Astrocyte (in vitro differentiated cells and primary cell): Measurements from ENCODE around the gene MAPKAPK3. TPM values are rescaled to one million over a fixed set of nuclear protein-coding genes. Genes with fewer than 3 reads are reported as not detected.

Experiments used
- DNase-seq: peaks from one replicate; pipeline ENCODE4 v3.0.0-alpha.2; 2010; ENCODE audit warnings: low read depth
- FAIRE-seq: peaks from 2 replicates; lab custom pipeline; 2011; peaks lifted over from hg19 to GRCh38; lab: Jason Lieb, UNC
- H2AFZ ChIP-seq: 2 replicates; pipeline ENCODE4 v1.6.0; 2012; ENCODE audit warnings: low read depth, low read length, inconsistent platforms
- H3K27ac ChIP-seq: 2 replicates; pipeline ENCODE4 v1.5.1; 2011; ENCODE audit warnings: low read depth, low read length, inconsistent platforms
- H3K27me3 ChIP-seq: 2 replicates; pipeline ENCODE4 v1.6.0; 2011; ENCODE audit warnings: low read length, inconsistent platforms; ENCODE audit not compliant: insufficient read depth
- H3K36me3 ChIP-seq: 2 replicates; pipeline ENCODE4 v1.5.1; 2011; ENCODE audit warnings: low read length, inconsistent platforms; ENCODE audit not compliant: insufficient read depth
- H3K4me1 ChIP-seq: 2 replicates; pipeline ENCODE4 v1.5.1; 2011; ENCODE audit warnings: low read length, inconsistent platforms; ENCODE audit not compliant: insufficient read depth
- H3K4me2 ChIP-seq: 2 replicates; pipeline ENCODE4 v1.6.0; 2012; ENCODE audit warnings: low read length, inconsistent platforms
- H3K4me3 ChIP-seq: 2 replicates; pipeline ENCODE4 v1.5.1; 2011; ENCODE audit warnings: low read depth, mild to moderate bottlenecking, low read length, inconsistent platforms; ENCODE audit not compliant: insufficient read depth
- H3K79me2 ChIP-seq: 2 replicates; pipeline ENCODE4 v1.6.0; 2012; ENCODE audit warnings: mild to moderate bottlenecking, low read length, inconsistent platforms; ENCODE audit not compliant: insufficient read depth
- H3K9ac ChIP-seq: 2 replicates; pipeline ENCODE4 v1.6.0; 2012; ENCODE audit warnings: mild to moderate bottlenecking, low read length, inconsistent platforms
- H3K9me3 ChIP-seq: 2 replicates; pipeline ENCODE4 v1.5.1; 2012; ENCODE audit warnings: low read depth, mild to moderate bottlenecking, low read length, inconsistent platforms; ENCODE audit not compliant: insufficient read depth
- H4K20me1 ChIP-seq: 2 replicates; pipeline ENCODE4 v1.6.0; 2012; ENCODE audit warnings: low read length, inconsistent platforms; ENCODE audit not compliant: insufficient read depth
- H3K27ac Mint-ChIP-seq: one replicate; pipeline ENCODE4 v1.8.0; 2021; ENCODE audit warnings: mild to moderate bottlenecking, mixed read lengths; ENCODE audit not compliant: unreplicated experiment
- H3K27me3 Mint-ChIP-seq: one replicate; pipeline ENCODE4 v1.8.0; 2021; ENCODE audit warnings: low read depth, mixed read lengths; ENCODE audit not compliant: unreplicated experiment
- H3K36me3 Mint-ChIP-seq: one replicate; pipeline ENCODE4 v1.8.0; 2021; ENCODE audit warnings: low read depth, mixed read lengths; ENCODE audit not compliant: unreplicated experiment
- H3K4me1 Mint-ChIP-seq: one replicate; pipeline ENCODE4 v1.8.0; 2021; ENCODE audit warnings: low read depth, mixed read lengths; ENCODE audit not compliant: unreplicated experiment
- H3K4me3 Mint-ChIP-seq: one replicate; pipeline ENCODE4 v1.8.0; 2021; ENCODE audit warnings: mild to moderate bottlenecking, moderate library complexity, mixed read lengths; ENCODE audit not compliant: unreplicated experiment
- H3K9me3 Mint-ChIP-seq: one replicate; pipeline ENCODE4 v1.8.0; 2021; ENCODE audit warnings: mild to moderate bottlenecking, mixed read lengths; ENCODE audit not compliant: unreplicated experiment
- CTCF ChIP-seq: IDR thresholded peaks from 2 replicates; pipeline ENCODE4 v1.5.1; 2011; ENCODE audit warnings: low read depth, mild to moderate bottlenecking, inconsistent platforms, low read length, moderate library complexity; ENCODE audit not compliant: insufficient read depth
- EZH2 ChIP-seq: IDR thresholded peaks from 2 replicates; pipeline ENCODE4 v1.6.1; 2012; ENCODE audit warnings: mild to moderate bottlenecking, low read length, inconsistent platforms; ENCODE audit not compliant: insufficient read depth
- total RNA-seq: library from RNA; stranded (reverse); gene quantifications from 2 replicates; pipeline ENCODE4 v1.2.1, GENCODE V29; 2021

MAPKAPK3 gene
- total RNA-seq, 1 donor from 2014 or later, result 23.4 TPM

- TF ChIP-seq EZH2, result no peak
- TF ChIP-seq CTCF, result no peak
- Mint-ChIP-seq H3K27ac (no peak overlapping the region), H3K4me1 (peaks cover 23% of the 10 kb centered on the region), H3K36me3 (peaks cover 11% of the 10 kb centered on the region), H3K27me3 (no peaks in the 10 kb centered on the region), H3K9me3 (no peaks in the 10 kb centered on the region), H3K4me3 (no peak overlapping the region)
- Histone ChIP-seq H3K27ac (no peak overlapping the region), H3K9ac (no peak overlapping the region), H3K4me1 (peaks cover 28% of the 10 kb centered on the region), H4K20me1 (peaks cover 17% of the 10 kb centered on the region), H3K36me3 (no peaks in the 10 kb centered on the region), H2AFZ (no peak overlapping the region), H3K9me3 (no peaks in the 10 kb centered on the region), H3K4me2 (no peak overlapping the region), H3K27me3 (no peaks in the 10 kb centered on the region), H3K79me2 (peaks cover 6% of the 10 kb centered on the region), H3K4me3 (no peak overlapping the region)
- FAIRE-seq (no peak), DNase-seq (no peak)
Measured at GRCh38 chr3:50625231-50626182, 8.6 kb downstream of the MAPKAPK3 start.

- H2AFZ ChIP-seq, result no peak overlapping the region
- Mint-ChIP-seq H3K27me3 (no peaks in the 10 kb centered on the region), H3K4me1 (peaks cover 25% of the 10 kb centered on the region), H3K9me3 (no peaks in the 10 kb centered on the region), H3K36me3 (peaks cover 8% of the 10 kb centered on the region), H3K27ac (no peak overlapping the region), H3K4me3 (no peak overlapping the region)
- no peaks in the 10 kb centered on the region for H3K36me3 ChIP-seq
- DNase-seq (no peak), FAIRE-seq (no peak)
- TF ChIP-seq EZH2, result no peak
- TF ChIP-seq CTCF, result no peak
- peaks cover 6% of the 10 kb centered on the region for H3K79me2 ChIP-seq
- no peak overlapping the region for H3K4me2 ChIP-seq
- no peak overlapping the region for H3K4me3 ChIP-seq
- H3K27me3 ChIP-seq, result no peaks in the 10 kb centered on the region
- no peak overlapping the region for H3K9ac ChIP-seq
- peaks cover 26% of the 10 kb centered on the region for H4K20me1 ChIP-seq
- H3K27ac ChIP-seq, result no peak overlapping the region
- H3K9me3 ChIP-seq, result no peaks in the 10 kb centered on the region
- H3K4me1 ChIP-seq, result peaks cover 37% of the 10 kb centered on the region
Measured at GRCh38 chr3:50626401-50626800, 9.4 kb downstream of the MAPKAPK3 start.
